ENCODE results near the gene SRD5A3. TPM values are rescaled to one million over a fixed set of nuclear protein-coding genes. Genes with fewer than 3 reads are reported as not detected.

The SRD5A3 gene
- total and polyA plus RNA-seq, 4 donors: 5.2 to 18.2 (median 9.5) TPM

GRCh38 chr4:55381502-55381901, 35.5 kb downstream of the SRD5A3 start:
- no peaks in the 10 kb centered on the region for H3K9me3 ChIP-seq (ENCODE audit: control insufficient read depth in 4 of 4, low read length in 3 of 4)
- 92% methylated on average over 7 of the region's 7 CpGs for WGBS
- no peak overlapping the region for H3K27ac ChIP-seq (ENCODE audit: low read depth in 1 of 2, low read length in 2 of 2)

More at GRCh38 chr4:55381502-55381901, 35.5 kb downstream of the SRD5A3 start:
- Histone ChIP-seq H3K4me1 (ENCODE audit: control insufficient read depth in 4 of 4, insufficient read depth in 4 of 4, low read length in 3 of 4) (no peaks in the 10 kb centered on the region), H3K9ac (ENCODE audit: low read depth in 1 of 2, low read length in 2 of 2) (no peak overlapping the region), H3K36me3 (ENCODE audit: control insufficient read depth in 4 of 4, insufficient read depth in 3 of 4, low read depth in 1 of 4, low read length in 3 of 4) (no peaks in the 10 kb centered on the region), H3K27me3 (ENCODE audit: control insufficient read depth in 4 of 4, insufficient read depth in 4 of 4, low read length in 3 of 4) (no peaks in the 10 kb centered on the region), H3K4me3 (ENCODE audit: low read depth in 1 of 3, low read length in 3 of 3) (no peak overlapping the region)
- TF ChIP-seq JUND (IDR thresholded peaks at IDR 0.05) (no peak), SP1 (IDR thresholded peaks at IDR 0.05) (no peak), GABPA (IDR thresholded peaks at IDR 0.05 in 1 of 2, conservative IDR thresholded peaks at IDR 0.05 in 1 of 2) (no peak), ZBTB33 (IDR thresholded peaks at IDR 0.05) (no peak), ATF3 (IDR thresholded peaks at IDR 0.05) (no peak), YY1 (IDR thresholded peaks at IDR 0.05) (no peak), NR2F2 (IDR thresholded peaks at IDR 0.05) (no peak), RXRA (IDR thresholded peaks at IDR 0.05) (no peak), CTCF (IDR thresholded peaks at IDR 0.05; ENCODE audit: low read depth, low read length, missing input control) (no peak), FOXA2 (IDR thresholded peaks at IDR 0.05) (no peak), FOXA1 (IDR thresholded peaks at IDR 0.05) (no peak), HNF4A (conservative IDR thresholded peaks at IDR 0.05) (no peak), REST (IDR thresholded peaks at IDR 0.05) (no peak), RAD21 (IDR thresholded peaks at IDR 0.05) (no peak), HNF4G (IDR thresholded peaks at IDR 0.05) (no peak)
- no peak for DNase-seq (ENCODE audit: low spot score)

Data from liver (tissue), 9 donors.